SK-N-SH treated with all-trans-retinoic acid at 6 μM for 48 hours (cell line): ENCODE results near the gene CTIF.

Experiments
- ATAC-seq: fragments of 200-7000 bp; cut with Tn5 transposase; 3 replicates; pipeline ENCODE4 v1.9.1; 2020; ENCODE audit warnings: mild to moderate bottlenecking, moderate library complexity
- ARNTL ChIP-seq: fragments of 450-650 bp; formaldehyde crosslinking; IDR thresholded peaks from 2 replicates; pipeline ENCODE4 v1.5.0; 2020; ENCODE audit warnings: low read depth, mild to moderate bottlenecking, moderate library complexity, borderline replicate concordance
- BACH2 ChIP-seq: fragments of 250-450 bp; sonication (Bioruptor Pico); IDR thresholded peaks from 2 replicates; pipeline ENCODE4 v1.9.0; 2021; ENCODE audit warnings: mild to moderate bottlenecking, borderline replicate concordance
- CREB5 ChIP-seq: fragments of 250-450 bp; sonication (Bioruptor Pico); IDR thresholded peaks from 2 replicates; pipeline ENCODE4 v1.5.1; 2020; ENCODE audit warnings: low read depth, mild to moderate bottlenecking, moderate library complexity
- CSDC2 ChIP-seq: fragments of 250-450 bp; sonication (Bioruptor Pico); IDR thresholded peaks from 2 replicates; pipeline ENCODE4 v1.5.0; 2020; ENCODE audit warnings: mild to moderate bottlenecking, moderate library complexity
- ESRRG ChIP-seq: fragments of 250-450 bp; sonication (Bioruptor Pico); IDR thresholded peaks from 2 replicates; pipeline ENCODE4 v1.6.1; 2021; ENCODE audit warnings: mild to moderate bottlenecking
- GLIS3 ChIP-seq: fragments of 250-450 bp; sonication (Bioruptor Pico); IDR thresholded peaks from 2 replicates; pipeline ENCODE4 v1.5.0; 2020; ENCODE audit warnings: mild to moderate bottlenecking, moderate library complexity
- ISL1 ChIP-seq: fragments of 250-450 bp; sonication (Bioruptor Pico); IDR thresholded peaks from 2 replicates; pipeline ENCODE4 v2.1.2; 2022; ENCODE audit warnings: mild to moderate bottlenecking, moderate library complexity
- OSR1 ChIP-seq: fragments of 250-450 bp; sonication (Bioruptor Pico); IDR thresholded peaks from 2 replicates; pipeline ENCODE4 v1.8.0; 2022; ENCODE audit warnings: moderate library complexity, mild to moderate bottlenecking, inconsistent platforms
- PATZ1 ChIP-seq: fragments of 250-450 bp; sonication (Bioruptor Pico); IDR thresholded peaks from 2 replicates; pipeline ENCODE4 v1.8.0; 2020; ENCODE audit warnings: mild to moderate bottlenecking, moderate library complexity, borderline replicate concordance
- POU6F1 ChIP-seq: fragments of 250-450 bp; sonication (Bioruptor Pico); IDR thresholded peaks from 2 replicates; pipeline ENCODE4 v1.8.0; 2021; ENCODE audit warnings: low read depth, mild to moderate bottlenecking, moderate library complexity, borderline replicate concordance
- PPARA ChIP-seq: fragments of 250-450 bp; sonication (Bioruptor Pico); IDR thresholded peaks from 2 replicates; pipeline ENCODE4 v1.5.0; 2020; ENCODE audit warnings: mild to moderate bottlenecking, borderline replicate concordance
- RARB ChIP-seq: fragments of 250-450 bp; sonication (Bioruptor Pico); IDR thresholded peaks from 2 replicates; pipeline ENCODE4 v1.8.0; 2021; ENCODE audit warnings: mild to moderate bottlenecking, moderate library complexity
- SNAI2 ChIP-seq: fragments of 250-450 bp; sonication (Bioruptor Pico); IDR thresholded peaks from 2 replicates; pipeline ENCODE4 v1.5.0; 2020; ENCODE audit warnings: mild to moderate bottlenecking, moderate library complexity
- TCF4 ChIP-seq: fragments of 250-450 bp; sonication (Bioruptor Pico); IDR thresholded peaks from 2 replicates; pipeline ENCODE4 v1.8.0; 2021; ENCODE audit warnings: mild to moderate bottlenecking, moderate library complexity, borderline replicate concordance
- TOX ChIP-seq: fragments of 250-450 bp; sonication (Bioruptor Pico); IDR thresholded peaks from 2 replicates; pipeline ENCODE4 v1.8.0; 2021; ENCODE audit warnings: mild to moderate bottlenecking, moderate library complexity, borderline replicate concordance
- TSHZ2 ChIP-seq: fragments of 250-450 bp; sonication (Bioruptor Pico); IDR thresholded peaks from 2 replicates; pipeline ENCODE4 v1.5.0; 2020; ENCODE audit warnings: mild to moderate bottlenecking, moderate library complexity
- ZC3H10 ChIP-seq: fragments of 250-450 bp; sonication (Bioruptor Pico); IDR thresholded peaks from 2 replicates; pipeline ENCODE4 v1.5.1; 2021; ENCODE audit warnings: mild to moderate bottlenecking, moderate library complexity
- ZFP3 ChIP-seq: fragments of 250-450 bp; sonication (Bioruptor Pico); IDR thresholded peaks from 2 replicates; pipeline ENCODE4 v1.5.0; 2020; ENCODE audit warnings: mild to moderate bottlenecking, moderate library complexity
- ZFP30 ChIP-seq: fragments of 450-650 bp; formaldehyde crosslinking; IDR thresholded peaks from 2 replicates; pipeline ENCODE4 v1.5.0; 2022; ENCODE audit warnings: mild to moderate bottlenecking, moderate library complexity
- ZNF565 ChIP-seq: fragments of 450-650 bp; formaldehyde crosslinking; conservative IDR thresholded peaks from 2 replicates; pipeline ENCODE4 v1.5.0; 2020; ENCODE audit warnings: low read depth, mild to moderate bottlenecking, moderate library complexity
- ZNF70 ChIP-seq: fragments of 450-650 bp; formaldehyde crosslinking; IDR thresholded peaks from 2 replicates; pipeline ENCODE4 v1.5.0; 2020; ENCODE audit warnings: mild to moderate bottlenecking, moderate library complexity
- ZNF8 ChIP-seq: fragments of 450-650 bp; formaldehyde crosslinking; IDR thresholded peaks from 2 replicates; pipeline ENCODE4 v1.5.0; 2020; ENCODE audit warnings: mild to moderate bottlenecking, moderate library complexity

CTIF gene

GRCh38 chr18:48683197-48683596 is 144.4 kb downstream of the CTIF start:
- TF ChIP-seq ZFP3 (CRISPR knock-in tag) (no peak), ISL1 (no peak), ZNF70 (CRISPR knock-in tag) (no peak), OSR1 (CRISPR knock-in tag) (no peak), ZNF565 (CRISPR knock-in tag) (no peak), ZNF8 (no peak), TCF4 (CRISPR knock-in tag) (no peak), ARNTL (CRISPR knock-in tag) (no peak), ZFP30 (CRISPR knock-in tag) (no peak)
- ATAC-seq: no peak

- no peak for ATAC-seq
- TF ChIP-seq BACH2 (CRISPR knock-in tag) (no peak), ZNF8 (no peak), ESRRG (CRISPR knock-in tag) (no peak), ARNTL (CRISPR knock-in tag) (no peak), CREB5 (CRISPR knock-in tag) (no peak), ZC3H10 (no peak), TSHZ2 (CRISPR knock-in tag) (no peak), POU6F1 (CRISPR knock-in tag) (no peak), SNAI2 (CRISPR knock-in tag) (no peak), ZFP30 (CRISPR knock-in tag) (no peak), CSDC2 (CRISPR knock-in tag) (no peak), GLIS3 (CRISPR knock-in tag) (no peak), ZFP3 (CRISPR knock-in tag) (no peak), RARB (CRISPR knock-in tag) (no peak), PATZ1 (CRISPR knock-in tag) (no peak)
- TF ChIP-seq, all 23 proteins: peak for 0
Observed at GRCh38 chr18:48683661-48684060, 144.8 kb downstream of the CTIF start.

- no peak for TF ChIP-seq ZNF565 (CRISPR knock-in tag)
- TF ChIP-seq BACH2 (CRISPR knock-in tag): no peak
- no peak for TF ChIP-seq ZFP3 (CRISPR knock-in tag)
- no peak for TF ChIP-seq ARNTL (CRISPR knock-in tag)
- no peak for TF ChIP-seq TCF4 (CRISPR knock-in tag)
- TF ChIP-seq PATZ1 (CRISPR knock-in tag): no peak
- TF ChIP-seq TOX (CRISPR knock-in tag): no peak
- no peak for TF ChIP-seq GLIS3 (CRISPR knock-in tag)
- TF ChIP-seq OSR1 (CRISPR knock-in tag): no peak
- TF ChIP-seq POU6F1 (CRISPR knock-in tag): no peak
- TF ChIP-seq SNAI2 (CRISPR knock-in tag): no peak
- no peak for TF ChIP-seq PPARA (CRISPR knock-in tag)
- no peak for ATAC-seq
Observed at GRCh38 chr18:48687346-48688042, 148.7 kb downstream of the CTIF start.
